K562 (cell line): Measurements from ENCODE around the gene UGT1A3.

ENCODE experiments used
- LCOR ChIP-seq: sonication (generic); formaldehyde crosslinking; IDR thresholded peaks from 2 replicates; pipeline ENCODE4 v1.8.0; 2022; ENCODE audit warnings: mild to moderate bottlenecking, missing genetic modification reagents
- MECOM ChIP-seq: fragments of 250-450 bp; sonication (Bioruptor Pico); IDR thresholded peaks from 2 replicates; pipeline ENCODE4 v1.8.0; 2022; ENCODE audit warnings: inconsistent platforms
- NBN ChIP-seq: fragments of 450-650 bp; IDR thresholded peaks from 2 replicates; pipeline ENCODE4 v1.6.1; 2016; ENCODE audit warnings: low read depth, mild to moderate bottlenecking
- NFYB ChIP-seq: IDR thresholded peaks from 2 replicates; pipeline ENCODE4 v1.6.1; 2011; ENCODE audit warnings: mild to moderate bottlenecking, moderate library complexity; ENCODE audit not compliant: insufficient read length; ENCODE audit errors: extremely low read depth
- NR2C1 ChIP-seq, 2 experiments: fragments of 450-650 bp; IDR thresholded peaks; 2 replicates each; pipeline ENCODE4 v1.6.1; 2017; ENCODE audit warnings: mild to moderate bottlenecking in 2 of 2, antibody characterized with exemption in 1 of 2, inconsistent platforms in 1 of 2, missing compliant biosample characterization in 1 of 2, missing genetic modification characterization in 1 of 2
- TBL1XR1 ChIP-seq, 2 experiments: IDR thresholded peaks; 2 replicates each; pipeline ENCODE4 v1.6.1; 2012; ENCODE audit warnings: improper control_type of control experiment in 2 of 2, low read length in 2 of 2, mild to moderate bottlenecking in 1 of 2
- TEAD4 ChIP-seq, 2 experiments: sonication (generic) in 1 of 2; formaldehyde crosslinking in 1 of 2; IDR thresholded peaks; 2 replicates each; pipeline versions ENCODE4 v1.6.1 to v1.8.0; 2012 to 2022; ENCODE audit warnings: borderline replicate concordance in 1 of 2, inconsistent platforms in 1 of 2, low read length in 1 of 2, mild to moderate bottlenecking in 1 of 2, missing genetic modification reagents in 1 of 2
- ZFX ChIP-seq: sonication (generic); formaldehyde crosslinking; IDR thresholded peaks from 2 replicates; pipeline ENCODE4 v1.8.0; 2022; ENCODE audit warnings: mild to moderate bottlenecking, missing genetic modification reagents, moderate library complexity
- TF ChIP-seq, protein P1 (sequence below): sonication (generic); formaldehyde crosslinking; IDR thresholded peaks from 2 replicates; pipeline ENCODE4 v1.8.0; 2022; ENCODE audit warnings: missing genetic modification reagents, mild to moderate bottlenecking, borderline replicate concordance
- TF ChIP-seq, protein P2 (sequence below), 3 experiments: IDR thresholded peaks in 2 of 3; conservative IDR thresholded peaks in 1 of 3; 2 replicates each; pipeline ENCODE4 v1.5.1; 2011 to 2012; ENCODE audit warnings: low read length in 3 of 3, mild to moderate bottlenecking in 3 of 3, control low read depth in 2 of 3, improper control_type of control experiment in 1 of 3, inconsistent platforms in 1 of 3, low read depth in 1 of 3, mixed read lengths in 1 of 3, moderate library complexity in 1 of 3; ENCODE audit not compliant: insufficient read depth in 2 of 3

DNA sequence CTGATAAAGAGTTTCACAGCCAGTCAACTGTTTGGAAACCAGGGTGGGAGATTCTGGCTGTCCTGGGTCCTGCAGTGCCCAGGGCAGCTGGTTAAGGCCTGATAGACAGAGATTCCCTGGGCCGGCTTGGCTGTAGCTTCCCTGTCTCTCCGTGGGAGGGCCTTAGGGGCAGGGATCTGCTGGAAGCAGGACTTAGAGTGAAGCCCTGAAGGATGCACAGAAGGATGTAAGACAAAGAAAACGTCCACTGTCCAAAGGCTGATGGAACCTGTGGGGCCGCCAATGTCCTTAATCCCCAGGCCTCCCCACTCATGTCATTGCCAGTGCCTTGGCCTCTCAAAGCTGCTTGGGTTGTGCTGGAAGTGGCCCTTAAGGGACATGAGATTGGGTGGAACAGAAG is 82.2 kb downstream of the UGT1A3 start:
- TF ChIP-seq NBN (no peak), ZFX (CRISPR knock-in tag) (no peak), TEAD4 (IDR thresholded peaks at IDR 0.05; ENCODE audit: low read length) (no peak), TEAD4 (CRISPR knock-in tag; IDR thresholded peaks at IDR 0.05; ENCODE audit: borderline replicate concordance) (no peak), LCOR (CRISPR knock-in tag) (no peak), NFYB (no peak), MECOM (CRISPR knock-in tag) (no peak), NR2C1 (IDR thresholded peaks at IDR 0.05) (no peak), NR2C1 (tag; IDR thresholded peaks at IDR 0.05) (no peak), TBL1XR1 (IDR thresholded peaks at IDR 0.05; ENCODE audit: low read length in 2 of 2) (no peak)
- TF ChIP-seq, protein P1, sequence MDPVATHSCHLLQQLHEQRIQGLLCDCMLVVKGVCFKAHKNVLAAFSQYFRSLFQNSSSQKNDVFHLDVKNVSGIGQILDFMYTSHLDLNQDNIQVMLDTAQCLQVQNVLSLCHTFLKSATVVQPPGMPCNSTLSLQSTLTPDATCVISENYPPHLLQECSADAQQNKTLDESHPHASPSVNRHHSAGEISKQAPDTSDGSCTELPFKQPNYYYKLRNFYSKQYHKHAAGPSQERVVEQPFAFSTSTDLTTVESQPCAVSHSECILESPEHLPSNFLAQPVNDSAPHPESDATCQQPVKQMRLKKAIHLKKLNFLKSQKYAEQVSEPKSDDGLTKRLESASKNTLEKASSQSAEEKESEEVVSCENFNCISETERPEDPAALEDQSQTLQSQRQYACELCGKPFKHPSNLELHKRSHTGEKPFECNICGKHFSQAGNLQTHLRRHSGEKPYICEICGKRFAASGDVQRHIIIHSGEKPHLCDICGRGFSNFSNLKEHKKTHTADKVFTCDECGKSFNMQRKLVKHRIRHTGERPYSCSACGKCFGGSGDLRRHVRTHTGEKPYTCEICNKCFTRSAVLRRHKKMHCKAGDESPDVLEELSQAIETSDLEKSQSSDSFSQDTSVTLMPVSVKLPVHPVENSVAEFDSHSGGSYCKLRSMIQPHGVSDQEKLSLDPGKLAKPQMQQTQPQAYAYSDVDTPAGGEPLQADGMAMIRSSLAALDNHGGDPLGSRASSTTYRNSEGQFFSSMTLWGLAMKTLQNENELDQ = no peak
- TF ChIP-seq, protein P2, sequence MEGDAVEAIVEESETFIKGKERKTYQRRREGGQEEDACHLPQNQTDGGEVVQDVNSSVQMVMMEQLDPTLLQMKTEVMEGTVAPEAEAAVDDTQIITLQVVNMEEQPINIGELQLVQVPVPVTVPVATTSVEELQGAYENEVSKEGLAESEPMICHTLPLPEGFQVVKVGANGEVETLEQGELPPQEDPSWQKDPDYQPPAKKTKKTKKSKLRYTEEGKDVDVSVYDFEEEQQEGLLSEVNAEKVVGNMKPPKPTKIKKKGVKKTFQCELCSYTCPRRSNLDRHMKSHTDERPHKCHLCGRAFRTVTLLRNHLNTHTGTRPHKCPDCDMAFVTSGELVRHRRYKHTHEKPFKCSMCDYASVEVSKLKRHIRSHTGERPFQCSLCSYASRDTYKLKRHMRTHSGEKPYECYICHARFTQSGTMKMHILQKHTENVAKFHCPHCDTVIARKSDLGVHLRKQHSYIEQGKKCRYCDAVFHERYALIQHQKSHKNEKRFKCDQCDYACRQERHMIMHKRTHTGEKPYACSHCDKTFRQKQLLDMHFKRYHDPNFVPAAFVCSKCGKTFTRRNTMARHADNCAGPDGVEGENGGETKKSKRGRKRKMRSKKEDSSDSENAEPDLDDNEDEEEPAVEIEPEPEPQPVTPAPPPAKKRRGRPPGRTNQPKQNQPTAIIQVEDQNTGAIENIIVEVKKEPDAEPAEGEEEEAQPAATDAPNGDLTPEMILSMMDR (IDR thresholded peaks at IDR 0.05 in 2 of 3, conservative IDR thresholded peaks at IDR 0.05 in 1 of 3; ENCODE audit: insufficient read depth in 2 of 3, low read depth in 1 of 3, low read length in 3 of 3) = no peak
